ENCODE data around the gene MALT1. TPM values are rescaled to one million over a fixed set of nuclear protein-coding genes. Genes with fewer than 3 reads are reported as not detected.

The MALT1 gene
- total RNA-seq, 1 experiment from 2014 or later = 34.0 TPM

DNA sequence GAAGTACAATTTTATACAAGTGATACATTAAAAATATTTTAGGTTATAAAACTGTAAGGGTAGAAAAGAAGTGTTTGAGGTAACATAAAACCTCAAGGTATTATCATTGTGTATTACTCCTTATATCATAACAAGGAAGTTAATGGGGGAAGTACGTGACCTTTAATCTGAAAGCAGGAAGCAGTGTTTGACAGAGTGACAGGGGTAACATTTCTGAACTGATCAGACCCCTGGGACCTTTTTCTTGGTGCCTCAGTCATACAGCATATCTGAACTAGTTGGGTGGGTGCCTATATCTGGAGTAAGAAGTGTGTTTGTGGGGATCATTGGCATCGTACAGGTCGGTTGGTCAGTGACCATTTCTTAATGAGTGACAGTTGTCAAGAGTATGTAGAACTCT lies 43.0 kb downstream of the MALT1 start:
- intact Hi-C loops (cut with micrococcal nuclease; ENCODE audit: unreplicated experiment) = no loop called here
- CTCF ChIA-PET = no interaction called here
- POLR2A ChIA-PET = no interaction called here

DNA sequence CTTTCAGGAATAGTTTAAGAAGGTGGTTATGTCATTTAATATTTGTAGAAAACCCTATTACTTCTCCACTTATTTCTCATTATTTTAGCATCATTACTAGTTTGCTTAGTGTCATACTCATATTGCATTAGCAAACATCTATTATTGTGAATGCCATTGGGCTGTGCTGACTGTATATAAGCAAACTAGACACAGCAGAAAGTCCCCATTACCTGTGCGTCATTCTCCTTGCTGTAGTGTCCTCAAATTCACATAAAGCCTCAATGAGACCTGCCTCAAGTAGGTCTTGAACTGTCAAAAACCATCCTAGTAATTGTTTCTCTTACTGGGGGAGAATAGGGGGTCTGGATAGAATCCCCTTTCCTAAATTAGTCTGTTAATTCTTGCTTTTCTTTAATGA lies 43.6 kb downstream of the MALT1 start:
- no peak overlapping the region for H3K4me3 ChIP-seq (ENCODE audit: low read depth in 2 of 2, low read length in 2 of 2)
- no peaks in the 10 kb centered on the region; the same call in 1 of the 2 replicates for H3K36me3 ChIP-seq (ENCODE audit: control insufficient read depth, insufficient read depth, low read length)
- in situ Hi-C loops (cut with HindIII; ENCODE audit: low pct_unique_long_range_greater_than_20kb, low sequenced_read_pairs) (no loop called here), intact Hi-C loops (cut with micrococcal nuclease; ENCODE audit: unreplicated experiment) (no loop called here)
- CTCF ChIA-PET = no interaction called here
- POLR2A ChIA-PET = no interaction called here
- no peak overlapping the region for H3K27ac ChIP-seq (ENCODE audit: low read length)
- no TSS peak for BruUV-seq (replicated peaks)
- no peaks in the 10 kb centered on the region for H3K4me1 ChIP-seq (ENCODE audit: control insufficient read depth, insufficient read depth, low read length)
- no peak for DNase-seq (ENCODE audit: low read depth, low spot score)
- TF ChIP-seq, protein P1, sequence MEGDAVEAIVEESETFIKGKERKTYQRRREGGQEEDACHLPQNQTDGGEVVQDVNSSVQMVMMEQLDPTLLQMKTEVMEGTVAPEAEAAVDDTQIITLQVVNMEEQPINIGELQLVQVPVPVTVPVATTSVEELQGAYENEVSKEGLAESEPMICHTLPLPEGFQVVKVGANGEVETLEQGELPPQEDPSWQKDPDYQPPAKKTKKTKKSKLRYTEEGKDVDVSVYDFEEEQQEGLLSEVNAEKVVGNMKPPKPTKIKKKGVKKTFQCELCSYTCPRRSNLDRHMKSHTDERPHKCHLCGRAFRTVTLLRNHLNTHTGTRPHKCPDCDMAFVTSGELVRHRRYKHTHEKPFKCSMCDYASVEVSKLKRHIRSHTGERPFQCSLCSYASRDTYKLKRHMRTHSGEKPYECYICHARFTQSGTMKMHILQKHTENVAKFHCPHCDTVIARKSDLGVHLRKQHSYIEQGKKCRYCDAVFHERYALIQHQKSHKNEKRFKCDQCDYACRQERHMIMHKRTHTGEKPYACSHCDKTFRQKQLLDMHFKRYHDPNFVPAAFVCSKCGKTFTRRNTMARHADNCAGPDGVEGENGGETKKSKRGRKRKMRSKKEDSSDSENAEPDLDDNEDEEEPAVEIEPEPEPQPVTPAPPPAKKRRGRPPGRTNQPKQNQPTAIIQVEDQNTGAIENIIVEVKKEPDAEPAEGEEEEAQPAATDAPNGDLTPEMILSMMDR (IDR thresholded peaks at IDR 0.05) = no peak
- TF ChIP-seq, protein P2, sequence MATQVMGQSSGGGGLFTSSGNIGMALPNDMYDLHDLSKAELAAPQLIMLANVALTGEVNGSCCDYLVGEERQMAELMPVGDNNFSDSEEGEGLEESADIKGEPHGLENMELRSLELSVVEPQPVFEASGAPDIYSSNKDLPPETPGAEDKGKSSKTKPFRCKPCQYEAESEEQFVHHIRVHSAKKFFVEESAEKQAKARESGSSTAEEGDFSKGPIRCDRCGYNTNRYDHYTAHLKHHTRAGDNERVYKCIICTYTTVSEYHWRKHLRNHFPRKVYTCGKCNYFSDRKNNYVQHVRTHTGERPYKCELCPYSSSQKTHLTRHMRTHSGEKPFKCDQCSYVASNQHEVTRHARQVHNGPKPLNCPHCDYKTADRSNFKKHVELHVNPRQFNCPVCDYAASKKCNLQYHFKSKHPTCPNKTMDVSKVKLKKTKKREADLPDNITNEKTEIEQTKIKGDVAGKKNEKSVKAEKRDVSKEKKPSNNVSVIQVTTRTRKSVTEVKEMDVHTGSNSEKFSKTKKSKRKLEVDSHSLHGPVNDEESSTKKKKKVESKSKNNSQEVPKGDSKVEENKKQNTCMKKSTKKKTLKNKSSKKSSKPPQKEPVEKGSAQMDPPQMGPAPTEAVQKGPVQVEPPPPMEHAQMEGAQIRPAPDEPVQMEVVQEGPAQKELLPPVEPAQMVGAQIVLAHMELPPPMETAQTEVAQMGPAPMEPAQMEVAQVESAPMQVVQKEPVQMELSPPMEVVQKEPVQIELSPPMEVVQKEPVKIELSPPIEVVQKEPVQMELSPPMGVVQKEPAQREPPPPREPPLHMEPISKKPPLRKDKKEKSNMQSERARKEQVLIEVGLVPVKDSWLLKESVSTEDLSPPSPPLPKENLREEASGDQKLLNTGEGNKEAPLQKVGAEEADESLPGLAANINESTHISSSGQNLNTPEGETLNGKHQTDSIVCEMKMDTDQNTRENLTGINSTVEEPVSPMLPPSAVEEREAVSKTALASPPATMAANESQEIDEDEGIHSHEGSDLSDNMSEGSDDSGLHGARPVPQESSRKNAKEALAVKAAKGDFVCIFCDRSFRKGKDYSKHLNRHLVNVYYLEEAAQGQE (IDR thresholded peaks at IDR 0.05; ENCODE audit: insufficient read depth in 1 of 2, low read depth in 2 of 2, low read length in 1 of 2) = no peak
- TF ChIP-seq POLR2AphosphoS5 (IDR thresholded peaks at IDR 0.05; ENCODE audit: low read depth, low read length) (no peak), SIN3A (IDR thresholded peaks at IDR 0.05; ENCODE audit: borderline replicate concordance, insufficient read depth, low read depth, low read length) (no peak), TCF7L2 (IDR thresholded peaks at IDR 0.05; ENCODE audit: low read depth, low read length) (no peak)
- no peaks in the 10 kb centered on the region for H3K9me3 ChIP-seq (ENCODE audit: control insufficient read depth, insufficient read depth, low read depth, low read length)
- no peak for ATAC-seq
- no peaks in the 10 kb centered on the region for H3K27me3 ChIP-seq (ENCODE audit: control insufficient read depth, insufficient read depth, low read length)

More for the DNA sequence above, 43.0 kb downstream of the MALT1 start:
- ATAC-seq = no peak
- TF ChIP-seq, protein P2 (IDR thresholded peaks at IDR 0.05; ENCODE audit: insufficient read depth in 1 of 2, low read depth in 2 of 2, low read length in 1 of 2) = no peak
- TF ChIP-seq POLR2AphosphoS5 (IDR thresholded peaks at IDR 0.05; ENCODE audit: low read depth, low read length) (no peak), TCF7L2 (IDR thresholded peaks at IDR 0.05; ENCODE audit: low read depth, low read length) (no peak), SIN3A (IDR thresholded peaks at IDR 0.05; ENCODE audit: borderline replicate concordance, insufficient read depth, low read depth, low read length) (no peak)
- TF ChIP-seq, protein P1 (IDR thresholded peaks at IDR 0.05) = no peak
- no peaks in the 10 kb centered on the region; the same call in 1 of the 2 replicates for H3K36me3 ChIP-seq (ENCODE audit: control insufficient read depth, insufficient read depth, low read length)
- no peaks in the 10 kb centered on the region for H3K4me1 ChIP-seq (ENCODE audit: control insufficient read depth, insufficient read depth, low read length)
- H3K4me3 ChIP-seq (ENCODE audit: low read depth in 2 of 2, low read length in 2 of 2) = no peak overlapping the region
- in situ Hi-C loops (cut with HindIII; ENCODE audit: low pct_unique_long_range_greater_than_20kb, low sequenced_read_pairs) = no loop called here
- DNase-seq (ENCODE audit: low read depth, low spot score) = no peak
- H3K27ac ChIP-seq (ENCODE audit: low read length) = no peak overlapping the region
- BruUV-seq (replicated peaks) = no TSS peak
- no peaks in the 10 kb centered on the region for H3K27me3 ChIP-seq (ENCODE audit: control insufficient read depth, insufficient read depth, low read length)
- no peaks in the 10 kb centered on the region for H3K9me3 ChIP-seq (ENCODE audit: control insufficient read depth, insufficient read depth, low read depth, low read length)
